Measurements from ENCODE around the gene RPL10.

DNA sequence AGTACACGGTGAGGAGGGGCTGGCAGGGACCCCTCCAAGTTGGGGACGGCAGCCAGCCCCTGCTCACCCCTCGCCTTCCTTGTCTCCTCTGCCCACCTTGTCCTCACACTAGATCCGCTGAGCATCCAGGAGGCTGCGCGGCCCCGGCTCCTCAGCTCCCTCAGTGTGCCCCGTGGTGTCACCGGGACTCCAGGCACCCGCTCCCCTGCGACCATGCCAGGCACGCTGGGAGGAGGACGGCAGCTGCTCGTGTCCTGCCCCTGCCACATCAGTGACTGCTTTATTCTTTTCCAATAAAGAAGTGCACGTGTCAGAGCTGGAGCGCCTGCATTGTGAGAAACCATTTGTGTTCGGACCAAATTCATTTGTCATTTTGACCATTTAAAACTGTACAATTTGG lies 52.1 kb downstream of the RPL10 start:
- no peak for TF ChIP-seq ZFP30 (CRISPR knock-in tag; IDR thresholded peaks at IDR 0.05)
- TF ChIP-seq TCF4 (CRISPR knock-in tag; IDR thresholded peaks at IDR 0.05; ENCODE audit: borderline replicate concordance): no peak
- TF ChIP-seq SNAI2 (CRISPR knock-in tag; IDR thresholded peaks at IDR 0.05): no peak
- no peak for TF ChIP-seq ZC3H10 (CRISPR knock-in tag; IDR thresholded peaks at IDR 0.05)
- no peak for TF ChIP-seq BACH2 (CRISPR knock-in tag; IDR thresholded peaks at IDR 0.05; ENCODE audit: borderline replicate concordance)

Data from SK-N-SH treated with all-trans-retinoic acid at 6 μM for 48 hours (cell line).